Measurements from ENCODE around the gene CIDEB. TPM values are rescaled to one million over a fixed set of nuclear protein-coding genes. Genes with fewer than 3 reads are reported as not detected.

The CIDEB gene
- total and polyA plus RNA-seq, 2 donors from 2014 or later: 22.4 to 49.7 TPM

DNA sequence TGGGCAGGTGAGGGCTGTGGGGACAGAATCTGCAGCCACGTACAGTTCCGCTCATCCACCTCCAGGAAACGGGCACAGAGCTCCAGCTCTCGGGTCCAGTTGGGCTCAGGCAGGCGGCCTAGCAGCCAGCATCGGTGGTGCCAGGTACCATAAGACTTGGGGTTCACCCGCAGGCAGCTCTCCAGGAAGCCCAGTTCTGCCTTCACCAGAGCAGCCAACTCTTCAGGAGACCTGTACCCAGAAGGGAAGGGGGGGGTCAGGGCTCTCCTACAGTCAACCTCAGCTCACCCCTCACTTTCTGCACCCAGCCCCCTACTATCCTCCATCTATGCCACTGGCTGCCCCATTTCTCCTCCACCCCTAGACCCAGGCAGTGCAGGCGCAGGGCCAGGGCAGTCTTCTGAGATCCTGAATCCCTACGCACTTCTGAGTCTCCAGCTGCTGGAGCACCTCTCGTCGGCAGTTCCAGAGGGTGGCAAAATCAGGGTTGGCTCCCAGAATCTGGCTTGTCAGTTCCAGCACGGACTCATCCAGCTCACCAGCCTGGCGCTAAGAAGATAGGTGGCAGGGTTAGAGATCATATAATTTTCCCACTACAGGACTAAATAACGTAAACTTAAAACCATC lies 37.8 kb downstream of the CIDEB start:
- Histone ChIP-seq H3K27ac (ENCODE audit: low read depth in 2 of 2, low read length in 2 of 2) (no peak overlapping the region), H3K4me1 (ENCODE audit: control insufficient read depth in 2 of 3, insufficient read depth in 2 of 3, low read depth in 1 of 3, low read length in 3 of 3) (peaks cover 0 to 10% (median 0%) of the 10 kb centered on the region in 3 donors), H3K4me3 (ENCODE audit: low read length in 3 of 3) (peak overlapping the region in 1 of 3 donors; percentile 95), H3K27me3 (ENCODE audit: control insufficient read depth, insufficient read depth, low read length) (no peaks in the 10 kb centered on the region), H3K36me3 (ENCODE audit: control insufficient read depth in 2 of 3, insufficient read depth in 3 of 3, low read length in 3 of 3) (peaks cover 0 to 7% (median 7%) of the 10 kb centered on the region in 3 donors), H3K9ac (ENCODE audit: low read length in 3 of 3) (no peak overlapping the region), H3K9me3 (ENCODE audit: control insufficient read depth in 2 of 3, insufficient read depth in 1 of 3, low read length in 3 of 3) (no peaks in the 10 kb centered on the region)
- DNase-seq: peak in 1 of 5 donors; percentile 54
- no peak for FAIRE-seq
- TF ChIP-seq, protein P1, sequence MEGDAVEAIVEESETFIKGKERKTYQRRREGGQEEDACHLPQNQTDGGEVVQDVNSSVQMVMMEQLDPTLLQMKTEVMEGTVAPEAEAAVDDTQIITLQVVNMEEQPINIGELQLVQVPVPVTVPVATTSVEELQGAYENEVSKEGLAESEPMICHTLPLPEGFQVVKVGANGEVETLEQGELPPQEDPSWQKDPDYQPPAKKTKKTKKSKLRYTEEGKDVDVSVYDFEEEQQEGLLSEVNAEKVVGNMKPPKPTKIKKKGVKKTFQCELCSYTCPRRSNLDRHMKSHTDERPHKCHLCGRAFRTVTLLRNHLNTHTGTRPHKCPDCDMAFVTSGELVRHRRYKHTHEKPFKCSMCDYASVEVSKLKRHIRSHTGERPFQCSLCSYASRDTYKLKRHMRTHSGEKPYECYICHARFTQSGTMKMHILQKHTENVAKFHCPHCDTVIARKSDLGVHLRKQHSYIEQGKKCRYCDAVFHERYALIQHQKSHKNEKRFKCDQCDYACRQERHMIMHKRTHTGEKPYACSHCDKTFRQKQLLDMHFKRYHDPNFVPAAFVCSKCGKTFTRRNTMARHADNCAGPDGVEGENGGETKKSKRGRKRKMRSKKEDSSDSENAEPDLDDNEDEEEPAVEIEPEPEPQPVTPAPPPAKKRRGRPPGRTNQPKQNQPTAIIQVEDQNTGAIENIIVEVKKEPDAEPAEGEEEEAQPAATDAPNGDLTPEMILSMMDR (IDR thresholded peaks at IDR 0.05; ENCODE audit: borderline replicate concordance, extremely low read depth, insufficient read depth): no peak
- intact Hi-C loops (cut with DNase I): no loop called here

DNA sequence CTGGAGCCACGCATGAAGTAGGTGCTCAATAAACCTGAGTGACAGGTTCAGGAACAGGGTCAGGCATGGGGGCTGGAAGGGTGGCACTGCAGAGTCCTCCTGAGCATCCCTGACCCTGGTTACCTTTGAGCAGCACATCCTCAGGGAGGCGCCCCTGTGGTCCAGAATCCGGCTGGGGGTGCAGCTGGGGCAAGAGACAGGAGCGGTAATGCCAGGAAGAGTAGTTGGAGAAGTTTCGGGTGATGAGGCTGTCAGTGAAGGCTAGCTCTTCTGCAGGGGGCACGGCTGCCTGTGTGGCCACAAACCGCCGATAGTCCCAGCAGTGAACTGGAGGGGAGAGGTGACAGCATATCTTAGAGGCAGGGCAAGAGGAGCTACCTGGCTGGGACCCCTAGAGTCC lies 38.4 kb downstream of the CIDEB start:
- no peak overlapping the region for H3K9ac ChIP-seq (ENCODE audit: low read length in 3 of 3)
- H3K27me3 ChIP-seq (ENCODE audit: control insufficient read depth, insufficient read depth, low read length): no peaks in the 10 kb centered on the region
- no peak overlapping the region for H3K27ac ChIP-seq (ENCODE audit: low read depth in 2 of 2, low read length in 2 of 2)
- TF ChIP-seq, protein P1 (IDR thresholded peaks at IDR 0.05; ENCODE audit: borderline replicate concordance, extremely low read depth, insufficient read depth): no peak
- DNase-seq (peak in 1 of 5 donors; percentile 62), FAIRE-seq (no peak)
- H3K4me1 ChIP-seq (ENCODE audit: control insufficient read depth in 2 of 3, insufficient read depth in 2 of 3, low read depth in 1 of 3, low read length in 3 of 3): peaks cover 0 to 10% (median 0%) of the 10 kb centered on the region in 3 donors
- intact Hi-C loops (cut with DNase I): no loop called here
- no peaks in the 10 kb centered on the region for H3K9me3 ChIP-seq (ENCODE audit: control insufficient read depth in 2 of 3, insufficient read depth in 1 of 3, low read length in 3 of 3)
- no peak overlapping the region for H3K4me3 ChIP-seq (ENCODE audit: low read length in 3 of 3)
- peaks cover 0 to 7% (median 7%) of the 10 kb centered on the region in 3 donors for H3K36me3 ChIP-seq (ENCODE audit: control insufficient read depth in 2 of 3, insufficient read depth in 3 of 3, low read length in 3 of 3)

DNA sequence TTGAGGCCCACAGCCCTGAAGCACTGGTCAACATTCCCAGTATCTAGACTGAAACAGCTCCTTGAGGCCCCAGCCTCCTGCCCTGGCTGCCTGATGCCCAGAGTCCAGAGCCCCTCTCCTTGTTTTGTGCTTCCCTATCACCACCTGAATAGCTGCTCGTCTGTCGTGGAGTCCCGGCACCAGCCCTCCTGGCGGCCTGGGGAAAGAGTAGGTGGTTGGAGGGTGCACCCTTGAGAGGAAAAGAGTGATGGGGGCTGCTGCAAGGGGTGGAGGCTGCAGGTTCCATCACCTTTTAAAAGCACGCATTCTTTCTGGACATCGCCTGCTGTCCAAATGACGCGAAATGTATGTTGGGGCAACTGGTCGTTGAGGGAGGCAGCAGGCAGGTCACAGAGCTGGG lies 39.6 kb downstream of the CIDEB start:
- Histone ChIP-seq H3K4me3 (ENCODE audit: low read length in 3 of 3) (no peak overlapping the region), H3K9ac (ENCODE audit: low read length in 3 of 3) (no peak overlapping the region), H3K27me3 (ENCODE audit: control insufficient read depth, insufficient read depth, low read length) (no peaks in the 10 kb centered on the region), H3K36me3 (ENCODE audit: control insufficient read depth in 2 of 3, insufficient read depth in 3 of 3, low read length in 3 of 3) (peaks cover 0 to 7% (median 7%) of the 10 kb centered on the region in 3 donors), H3K9me3 (ENCODE audit: control insufficient read depth in 2 of 3, insufficient read depth in 1 of 3, low read length in 3 of 3) (no peaks in the 10 kb centered on the region), H3K27ac (ENCODE audit: low read depth in 2 of 2, low read length in 2 of 2) (no peak overlapping the region), H3K4me1 (ENCODE audit: control insufficient read depth in 2 of 3, insufficient read depth in 2 of 3, low read depth in 1 of 3, low read length in 3 of 3) (peaks cover 0 to 10% (median 0%) of the 10 kb centered on the region in 3 donors)
- FAIRE-seq (no peak), DNase-seq (peak in 1 of 5 donors; percentile 54)
- intact Hi-C loops (cut with DNase I): no loop called here
- TF ChIP-seq, protein P1 (IDR thresholded peaks at IDR 0.05; ENCODE audit: borderline replicate concordance, extremely low read depth, insufficient read depth): no peak

Data from kidney (tissue), 14 donors.